PFSK-1 (cell line): Measurements from ENCODE around the gene EDEM1.

ENCODE experiments used
- POLR2AphosphoS5 ChIP-seq: IDR thresholded peaks from 2 replicates; pipeline ENCODE4 v1.6.1; 2012; ENCODE audit warnings: low read depth, mild to moderate bottlenecking, control low read depth, low read length, moderate library complexity
- REST ChIP-seq, 2 experiments: IDR thresholded peaks; 2 replicates each; pipeline versions ENCODE4 v1.6.1 to v1.8.0; 2011 to 2012; ENCODE audit warnings: low read depth in 2 of 2, low read length in 2 of 2, control low read depth in 1 of 2, inconsistent platforms in 1 of 2, mild to moderate bottlenecking in 1 of 2, moderate library complexity in 1 of 2; ENCODE audit not compliant: insufficient read depth in 1 of 2
- SIN3A ChIP-seq: IDR thresholded peaks from 2 replicates; pipeline ENCODE4 v1.6.1; 2012; ENCODE audit warnings: mild to moderate bottlenecking, low read length, moderate library complexity, borderline replicate concordance; ENCODE audit not compliant: insufficient read depth
- TAF1 ChIP-seq: IDR thresholded peaks from 2 replicates; pipeline ENCODE4 v1.6.1; 2012; ENCODE audit warnings: low read length, control low read depth, borderline replicate concordance; ENCODE audit not compliant: insufficient read depth

DNA sequence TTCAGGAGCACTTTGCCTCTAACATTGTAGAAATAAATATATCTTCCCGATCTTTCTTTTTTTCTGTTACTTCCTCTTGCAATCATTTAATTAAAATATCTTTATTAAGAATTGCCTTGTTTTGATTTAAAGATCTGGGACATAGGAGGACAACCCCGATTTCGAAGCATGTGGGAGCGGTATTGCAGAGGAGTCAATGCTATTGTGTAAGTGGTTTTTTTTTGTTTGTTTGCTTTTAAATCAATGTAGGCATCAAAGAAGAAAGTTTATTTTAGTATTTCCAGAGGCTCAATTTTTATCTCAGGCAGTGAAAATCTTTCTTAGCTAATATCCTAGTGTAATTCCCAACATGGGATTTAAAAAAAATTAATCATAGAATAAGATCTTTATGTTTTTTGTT is 15.5 kb upstream of the EDEM1 start:
- TF ChIP-seq REST (IDR thresholded peaks at IDR 0.05; ENCODE audit: insufficient read depth in 1 of 2, low read depth in 2 of 2, low read length in 2 of 2): no peak
- no peak for TF ChIP-seq POLR2AphosphoS5
- TF ChIP-seq SIN3A: no peak
- no peak for TF ChIP-seq TAF1
